Liver (tissue), 9 donors: Measurements from ENCODE around the gene FSD2. TPM values are rescaled to one million over a fixed set of nuclear protein-coding genes. Genes with fewer than 3 reads are reported as not detected.

Experiments used
- DNase-seq: peaks from one replicate; pipeline ENCODE4 v3.0.0-alpha.2; 2017; ENCODE audit warnings: low spot score
- H3K27ac ChIP-seq, 2 donors: one replicate each; pipeline ENCODE4 v1.7.0; 2013; ENCODE audit warnings: inconsistent platforms in 2 of 2, low read length in 2 of 2, control low read depth in 1 of 2, low read depth in 1 of 2, mild to moderate bottlenecking in 1 of 2
- H3K27me3 ChIP-seq, 4 donors: one replicate each; pipeline versions ENCODE4 v1.6.1 to v1.7.0; 2013; ENCODE audit warnings: low read length in 3 of 4, inconsistent platforms in 1 of 4, mild to moderate bottlenecking in 1 of 4, moderate library complexity in 1 of 4; ENCODE audit not compliant: control insufficient read depth in 4 of 4, insufficient read depth in 4 of 4
- H3K36me3 ChIP-seq, 4 donors: one replicate each; pipeline versions ENCODE4 v1.6.1 to v1.7.0; 2013; ENCODE audit warnings: low read length in 3 of 4, mild to moderate bottlenecking in 3 of 4, low read depth in 1 of 4, moderate library complexity in 1 of 4; ENCODE audit not compliant: control insufficient read depth in 4 of 4, insufficient read depth in 3 of 4
- H3K4me1 ChIP-seq, 4 donors: one replicate each; pipeline versions ENCODE4 v1.6.1 to v1.7.0; 2013; ENCODE audit warnings: low read length in 3 of 4, mild to moderate bottlenecking in 3 of 4, moderate library complexity in 1 of 4; ENCODE audit not compliant: control insufficient read depth in 4 of 4, insufficient read depth in 4 of 4
- H3K4me3 ChIP-seq, 3 donors: one replicate each; pipeline versions ENCODE4 v1.6.1 to v1.7.0; 2013; ENCODE audit warnings: low read length in 3 of 3, control low read depth in 1 of 3, low read depth in 1 of 3, mild to moderate bottlenecking in 1 of 3
- H3K9ac ChIP-seq, 2 donors: one replicate each; pipeline ENCODE4 v1.7.0; 2013; ENCODE audit warnings: low read length in 2 of 2, mild to moderate bottlenecking in 2 of 2, moderate library complexity in 2 of 2, control low read depth in 1 of 2, low read depth in 1 of 2
- H3K9me3 ChIP-seq, 4 donors: one replicate each; pipeline versions ENCODE4 v1.6.1 to v1.7.0; 2013; ENCODE audit warnings: low read length in 3 of 4; ENCODE audit not compliant: control insufficient read depth in 4 of 4
- EGR1 ChIP-seq, 2 donors: IDR thresholded peaks; 2 replicates each; pipeline ENCODE4 v1.6.1; 2016 to 2018; ENCODE audit warnings: antibody characterized with exemption in 2 of 2, low read depth in 2 of 2
- FOXA1 ChIP-seq: IDR thresholded peaks from 2 replicates; pipeline ENCODE4 v1.6.1; 2016; ENCODE audit warnings: antibody characterized with exemption
- FOXA2 ChIP-seq: IDR thresholded peaks from 2 replicates; pipeline ENCODE4 v1.6.1; 2016; ENCODE audit warnings: antibody characterized with exemption
- GABPA ChIP-seq, 2 donors: IDR thresholded peaks in 1 of 2; conservative IDR thresholded peaks in 1 of 2; 2 replicates each; pipeline ENCODE4 v1.6.1; 2016; ENCODE audit warnings: antibody characterized with exemption in 2 of 2, mild to moderate bottlenecking in 1 of 2, moderate library complexity in 1 of 2
- HNF4A ChIP-seq, 2 donors: conservative IDR thresholded peaks; 2 replicates each; pipeline ENCODE4 v1.6.1; 2016; ENCODE audit warnings: antibody characterized with exemption in 2 of 2, mild to moderate bottlenecking in 2 of 2
- HNF4G ChIP-seq: IDR thresholded peaks from 2 replicates; pipeline ENCODE4 v1.6.1; 2016; ENCODE audit warnings: antibody characterized with exemption
- JUND ChIP-seq, 2 donors: IDR thresholded peaks; 2 replicates each; pipeline ENCODE4 v1.6.1; 2016; ENCODE audit warnings: antibody characterized with exemption in 2 of 2
- MAX ChIP-seq: IDR thresholded peaks from 2 replicates; pipeline ENCODE4 v1.6.1; 2016; ENCODE audit warnings: antibody characterized with exemption
- NR2F2 ChIP-seq: IDR thresholded peaks from 2 replicates; pipeline ENCODE4 v1.6.1; 2016; ENCODE audit warnings: antibody characterized with exemption
- REST ChIP-seq: IDR thresholded peaks from 2 replicates; pipeline ENCODE4 v1.6.1; 2016; ENCODE audit warnings: antibody characterized with exemption, mild to moderate bottlenecking
- RXRA ChIP-seq, 2 donors: IDR thresholded peaks; 2 replicates each; pipeline ENCODE4 v1.6.1; 2017 to 2018; ENCODE audit warnings: antibody characterized with exemption in 2 of 2, mild to moderate bottlenecking in 1 of 2
- SP1 ChIP-seq: IDR thresholded peaks from 2 replicates; pipeline ENCODE4 v1.6.1; 2018; ENCODE audit warnings: antibody characterized with exemption, mild to moderate bottlenecking
- TAF1 ChIP-seq: conservative IDR thresholded peaks from 2 replicates; pipeline ENCODE4 v1.6.1; 2016; ENCODE audit warnings: antibody characterized with exemption, mild to moderate bottlenecking
- YY1 ChIP-seq: IDR thresholded peaks from 2 replicates; pipeline ENCODE4 v1.6.1; 2016; ENCODE audit warnings: antibody characterized with exemption, mild to moderate bottlenecking
- WGBS: extraction: QIAGEN DNeasy Blood & Tissue Kit; methylation state at CpG from one replicate; pipeline ENCODE4 v1.1.7; 2013; 5-methylcytosine and 5-hydroxymethylcytosine counted together
- polyA plus RNA-seq, 2 donors: library from polyadenylated mRNA; stranded (reverse) in 1 of 2; unstranded in 1 of 2; fragments of 200-250 nt in 1 of 2; fragments of >200 nt in 1 of 2; fragmentation: Nextera tagmentation in 1 of 2; extraction: Ambion mirVana in 1 of 2; gene quantifications; one replicate each; pipeline versions ENCODE4 v1.2.1 to v1.2.3, GENCODE V29; 2013 to 2015
- total RNA-seq, 2 donors: library from RNA; depleted of rRNA; stranded (reverse); fragments of >200 nt; gene quantifications; one replicate each; pipeline ENCODE4 v1.2.3, GENCODE V29; 2014
- donor health status: healthy.
- donor health status: healthy.
- donor health status: healthy.
- donor health status: healthy.
- donor health status: healthy.

The FSD2 gene
- total and polyA plus RNA-seq, 4 donors, result under 0.01 to 0.10 (median 0.05) TPM; not detected in 1

- H3K9me3 ChIP-seq, result no peaks in the 10 kb centered on the region
- H3K9ac ChIP-seq, result no peak overlapping the region
- no peaks in the 10 kb centered on the region for H3K27me3 ChIP-seq
- H3K4me1 ChIP-seq, result no peaks in the 10 kb centered on the region
- no peak for DNase-seq
- 96% methylated on average over 14 of the region's 14 CpGs for WGBS
- TF ChIP-seq NR2F2 (no peak), TAF1 (no peak), GABPA (IDR thresholded peaks at IDR 0.05 in 1 of 2, conservative IDR thresholded peaks at IDR 0.05 in 1 of 2) (no peak), RXRA (IDR thresholded peaks at IDR 0.05) (no peak), REST (no peak), MAX (no peak), HNF4A (conservative IDR thresholded peaks at IDR 0.05) (no peak), SP1 (no peak), FOXA2 (no peak), YY1 (no peak), JUND (IDR thresholded peaks at IDR 0.05) (no peak), HNF4G (no peak)
- no peak overlapping the region for H3K4me3 ChIP-seq
- H3K36me3 ChIP-seq, result peaks cover 8 to 47% (median 31%) of the 10 kb centered on the region in 4 donors
- no peak overlapping the region for H3K27ac ChIP-seq
These were observed 32.3 kb upstream of the FSD2 start for GRCh38 chr15:82838096-82838735.

GRCh38 chr15:82835391-82835917, 29.6 kb upstream of the FSD2 start:
- Histone ChIP-seq H3K27ac (no peak overlapping the region), H3K9ac (no peak overlapping the region), H3K27me3 (no peaks in the 10 kb centered on the region), H3K9me3 (no peaks in the 10 kb centered on the region), H3K4me1 (peaks cover 2 to 19% (median 16%) of the 10 kb centered on the region in 4 donors), H3K4me3 (no peak overlapping the region), H3K36me3 (peaks cover 7 to 60% (median 41%) of the 10 kb centered on the region in 4 donors)
- WGBS, result 97% methylated on average over 7 of the region's 7 CpGs
- TF ChIP-seq HNF4A (conservative IDR thresholded peaks at IDR 0.05) (no peak), EGR1 (IDR thresholded peaks at IDR 0.05; ENCODE audit: low read depth in 2 of 2) (no peak), GABPA (IDR thresholded peaks at IDR 0.05 in 1 of 2, conservative IDR thresholded peaks at IDR 0.05 in 1 of 2) (no peak), FOXA1 (no peak), JUND (IDR thresholded peaks at IDR 0.05) (no peak), REST (no peak)
- DNase-seq, result no peak
